Caki2 (cell line): ENCODE measurements around the gene CTRB2. TPM values are rescaled to one million over a fixed set of nuclear protein-coding genes. Genes with fewer than 3 reads are reported as not detected.

Experiments used
- DNase-seq: peaks from one replicate; pipeline ENCODE4 v3.0.0-alpha.2; 2015; ENCODE audit warnings: low read depth
- in situ Hi-C: cut with HindIII; loops from 2 replicates; pipeline ENCODE4 v1.10.0; 2016; ENCODE audit warnings: low sequenced_read_pairs, low pct_unique_long_range_greater_than_20kb, mixed read lengths
- total RNA-seq: library from RNA; depleted of rRNA; stranded (reverse); fragments of >200 nt; shearing (Covaris generic); gene quantifications from 2 replicates; pipeline ENCODE4 v1.2.3, GENCODE V29; 2014; ENCODE audit warnings: low replicate concordance; rRNA removed

CTRB2 gene
- total RNA-seq = not detected in 2 replicates

DNA sequence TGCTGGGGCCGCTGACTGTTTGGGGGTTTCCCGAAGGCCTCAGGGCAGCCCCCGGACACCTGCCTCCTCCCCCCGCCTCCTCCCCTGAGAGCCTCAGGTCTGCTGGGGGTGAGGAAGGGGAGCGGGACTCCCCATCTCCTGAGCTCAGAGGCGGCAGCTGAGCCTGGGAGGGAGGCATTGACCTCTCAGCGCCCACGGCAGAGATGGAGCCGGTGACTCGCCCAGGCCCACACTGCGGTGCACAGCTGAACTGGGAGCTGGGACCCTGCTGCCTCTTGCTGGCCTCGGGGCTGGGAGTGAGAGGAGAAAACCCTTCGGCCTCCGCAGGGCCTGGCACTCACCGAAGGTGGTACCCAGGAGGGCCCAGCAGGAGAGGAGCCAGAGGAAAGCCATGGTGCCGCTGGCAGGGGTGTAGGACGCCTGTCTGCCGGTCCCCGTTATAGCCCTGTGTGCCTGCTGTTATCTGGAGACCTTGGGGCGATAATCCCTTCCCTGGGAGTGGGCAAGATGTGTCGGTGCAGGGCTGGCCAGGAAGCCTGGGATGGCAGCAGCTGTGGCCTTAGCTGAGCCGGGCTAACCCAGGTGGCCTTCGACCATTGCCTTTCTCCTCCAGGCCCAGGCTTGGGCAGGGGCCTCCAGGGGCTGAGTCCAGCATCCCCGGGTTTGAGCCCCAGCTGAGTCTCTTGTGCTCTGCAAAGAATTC, at the start of gene CTRB2:
TSS of gene CTRB2 (minus strand) at position 413 of the 703 bp plus-strand sequence. CDS start at position 393, 20 bp downstream.
- no peak for DNase-seq
- in situ Hi-C loops = no loop called here

DNA sequence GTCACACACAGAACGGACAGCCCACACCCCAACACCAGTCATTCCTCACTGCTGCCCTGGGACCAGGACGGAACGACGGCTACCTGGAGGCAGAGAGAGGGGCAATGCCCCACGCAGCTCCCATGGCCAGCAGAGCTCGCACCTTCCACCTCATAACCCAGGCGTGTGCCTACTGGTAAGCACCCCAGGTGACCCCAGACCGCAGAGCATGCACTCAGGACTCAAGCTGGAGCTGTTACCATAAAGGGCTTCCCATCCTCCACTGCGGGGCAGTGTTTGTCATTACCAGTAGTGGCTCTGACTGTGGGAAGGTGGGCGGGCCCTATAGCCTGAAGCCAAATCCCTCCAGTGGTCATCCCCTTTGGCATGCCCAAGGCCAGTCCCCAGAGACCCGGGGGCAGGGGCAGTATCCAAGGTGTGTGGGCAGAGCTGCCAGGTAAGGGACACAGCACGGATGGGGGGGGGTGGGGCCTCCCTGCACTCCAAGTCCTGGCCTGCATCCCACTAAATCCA, 49.2 kb upstream of the CTRB2 start:
- in situ Hi-C loops = no loop called here
- no peak for DNase-seq

DNA sequence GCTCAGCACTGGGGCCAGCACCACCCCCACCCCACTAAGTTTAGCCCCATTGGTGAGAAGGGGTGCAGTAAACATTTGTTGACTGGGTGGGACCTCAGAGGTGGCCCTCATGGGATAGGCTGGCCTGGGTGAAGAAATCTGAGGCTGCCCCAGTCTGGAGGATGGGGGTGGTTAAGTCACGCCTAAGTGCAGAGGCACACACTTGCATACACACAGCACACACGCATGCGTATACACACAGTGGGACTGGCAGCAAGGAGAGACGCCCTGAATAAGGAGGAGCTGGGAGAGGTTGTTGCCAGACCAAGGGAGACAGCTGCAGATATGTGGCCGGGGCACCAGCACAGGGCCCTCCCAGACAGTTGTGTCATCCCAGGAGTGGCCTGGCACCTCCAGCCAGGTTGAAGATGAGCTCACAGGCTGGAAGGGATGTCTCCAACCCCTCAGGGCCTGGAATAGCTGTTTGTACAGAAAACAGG, 47.4 kb upstream of the CTRB2 start:
- DNase-seq = peak; percentile 92

DNA sequence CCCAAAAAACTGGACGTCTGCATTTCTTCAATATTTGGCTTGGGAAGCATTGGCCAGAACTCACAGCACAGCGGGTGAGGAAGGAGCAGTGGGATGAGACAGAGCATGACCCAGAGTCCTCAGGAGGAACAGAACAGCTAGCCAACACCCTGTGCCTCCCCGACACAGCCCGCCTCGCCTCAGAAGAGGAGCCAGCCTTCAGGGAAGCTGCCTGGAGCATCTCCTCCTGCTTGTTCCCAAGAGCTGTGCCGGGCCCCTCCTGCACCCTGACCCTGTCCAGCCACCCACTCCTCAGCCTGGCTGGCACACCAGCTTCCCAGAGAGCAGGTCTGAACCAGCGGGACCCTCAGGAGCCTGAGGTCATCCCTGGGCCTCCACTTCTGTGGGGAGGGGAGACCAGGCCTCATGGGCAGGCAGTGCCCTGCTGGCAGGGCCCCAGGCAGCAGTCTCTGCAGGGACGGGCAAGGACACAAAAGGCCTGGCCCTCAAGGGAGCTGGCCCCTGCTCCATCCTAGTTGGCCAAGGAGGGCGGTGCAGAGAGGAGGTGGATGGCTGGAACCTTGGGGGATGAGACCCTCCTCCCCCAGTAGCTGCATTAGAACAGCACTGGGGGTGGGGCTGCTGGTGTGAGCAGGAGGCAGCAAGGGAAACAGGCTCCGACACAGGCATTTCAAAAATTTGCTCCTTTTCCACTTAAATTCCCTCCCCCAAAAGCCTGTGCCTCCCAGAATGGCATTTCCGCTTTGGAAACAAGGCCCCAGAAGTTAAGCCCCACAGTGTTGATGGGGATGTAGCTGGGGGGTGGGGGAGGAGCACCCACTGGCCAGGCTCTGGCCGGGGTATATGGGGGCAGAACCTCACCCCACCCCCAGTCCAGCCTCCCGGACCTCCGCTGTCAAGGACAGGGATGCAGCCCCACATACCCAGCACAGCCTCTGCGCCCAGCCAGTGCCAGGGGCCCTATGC, 46.3 kb upstream of the CTRB2 start:
- in situ Hi-C loops = no loop called here
- DNase-seq = no peak

More for the DNA sequence above, 47.4 kb upstream of the CTRB2 start:
- in situ Hi-C loops = no loop called here

DNA sequence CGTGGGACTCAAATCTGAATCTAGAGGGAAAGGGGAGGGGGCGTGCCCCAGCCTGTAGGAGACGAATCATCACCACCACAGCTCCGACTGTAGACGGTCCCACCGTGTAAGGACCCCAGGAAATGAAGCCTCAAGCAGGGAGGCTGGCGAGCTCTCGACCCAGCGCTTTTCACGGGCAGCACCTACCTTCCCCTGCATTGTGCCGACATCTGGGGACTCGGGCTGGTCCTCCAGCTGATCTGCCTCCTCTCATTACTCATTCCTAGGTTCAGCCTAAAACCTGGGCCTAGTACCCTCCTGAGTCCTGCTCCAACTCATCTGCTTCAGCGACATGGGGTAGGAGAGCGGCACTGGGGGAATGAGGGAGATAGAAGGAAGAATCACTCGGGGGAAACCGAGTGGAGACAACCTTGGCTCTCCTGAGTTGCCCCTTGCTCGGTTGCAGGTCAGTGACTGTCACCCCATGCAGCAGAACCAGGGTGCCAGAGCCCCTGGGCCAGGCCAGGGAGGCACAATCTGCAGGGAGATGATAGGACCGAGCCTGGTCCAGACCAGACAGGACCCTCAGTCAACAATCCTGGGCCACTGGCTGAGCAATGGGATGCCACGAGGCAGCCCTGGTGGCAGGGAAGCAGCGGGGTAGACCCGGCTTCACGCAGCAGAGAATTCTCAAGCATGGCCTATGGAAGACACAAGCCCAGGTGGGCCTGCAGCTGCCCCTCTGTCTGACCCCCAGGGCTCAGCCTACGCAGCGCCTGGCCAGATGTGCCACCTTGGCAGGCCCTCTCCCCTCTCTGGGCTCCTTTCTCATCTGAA, 45.3 kb upstream of the CTRB2 start:
- DNase-seq = no peak
- in situ Hi-C loops = no loop called here

DNA sequence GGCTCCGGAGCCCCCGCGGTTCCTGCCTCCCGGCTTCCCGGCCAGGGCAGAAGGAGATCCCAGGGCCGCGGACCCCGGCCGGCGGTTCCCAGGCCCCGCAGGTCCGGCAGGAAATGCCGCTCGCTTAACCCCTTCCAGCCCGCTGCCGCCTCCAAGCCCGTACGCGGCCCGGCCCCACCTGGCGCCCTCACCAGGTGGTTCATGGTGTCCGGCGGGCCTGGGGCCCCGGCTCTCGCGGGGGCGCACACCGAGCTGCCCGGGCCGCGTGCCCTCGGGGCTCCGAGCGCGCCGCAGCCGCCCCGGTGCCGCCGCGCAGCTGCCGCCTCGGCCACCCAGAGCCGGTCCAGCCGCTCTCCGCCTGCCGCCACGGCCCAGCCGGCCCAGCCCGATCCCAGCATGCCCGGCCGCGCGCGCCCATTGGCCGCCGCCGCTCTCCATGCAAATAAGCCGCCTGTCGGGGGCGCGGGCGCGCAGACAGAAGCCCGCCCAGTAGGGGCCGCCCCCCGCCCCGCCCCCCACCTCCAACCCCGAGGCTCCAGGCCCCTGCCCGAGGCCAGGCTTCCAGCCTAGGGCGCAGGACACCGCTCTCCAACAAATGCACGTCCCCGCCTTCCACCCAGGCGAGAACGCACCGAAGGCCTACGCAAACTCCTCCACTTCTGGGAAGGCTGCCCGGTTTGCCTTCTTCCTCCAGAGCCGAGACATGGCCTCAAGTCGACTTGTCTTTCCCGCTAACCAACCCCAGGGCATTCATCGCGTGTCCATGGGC, 44.5 kb upstream of the CTRB2 start, which contains the start of gene BCAR1:
TSS of gene BCAR1 (minus strand) at position 345 of the 769 bp plus-strand sequence. CDS start at position 203, 142 bp downstream.
- in situ Hi-C loops = no loop called here
- peak; percentile 74 for DNase-seq

DNA sequence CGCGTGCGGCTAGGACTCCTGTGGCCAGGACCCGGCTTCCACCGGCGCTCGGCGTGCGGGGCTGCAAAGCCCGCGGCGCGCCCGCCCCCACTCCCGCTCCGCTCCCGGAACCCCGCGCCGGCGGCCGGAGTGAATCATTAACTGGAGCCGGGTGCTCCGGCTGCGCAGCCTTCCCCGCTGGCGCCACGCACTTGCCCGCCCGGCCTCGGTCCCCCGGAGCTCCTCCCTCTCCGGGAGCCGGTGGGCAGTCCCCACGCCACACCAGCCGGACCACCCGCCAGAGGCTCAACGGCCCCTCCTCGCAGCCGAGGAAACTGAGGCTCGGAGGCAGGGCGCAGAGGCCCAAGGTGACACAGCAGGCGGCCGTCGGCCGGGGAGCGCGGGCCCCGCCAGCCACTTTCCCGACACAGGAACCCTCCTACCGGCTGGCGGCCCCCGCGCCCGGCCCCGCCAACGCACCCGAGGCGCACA, 43.9 kb upstream of the CTRB2 start:
- in situ Hi-C loops = no loop called here
- peak; percentile 69 for DNase-seq

DNA sequence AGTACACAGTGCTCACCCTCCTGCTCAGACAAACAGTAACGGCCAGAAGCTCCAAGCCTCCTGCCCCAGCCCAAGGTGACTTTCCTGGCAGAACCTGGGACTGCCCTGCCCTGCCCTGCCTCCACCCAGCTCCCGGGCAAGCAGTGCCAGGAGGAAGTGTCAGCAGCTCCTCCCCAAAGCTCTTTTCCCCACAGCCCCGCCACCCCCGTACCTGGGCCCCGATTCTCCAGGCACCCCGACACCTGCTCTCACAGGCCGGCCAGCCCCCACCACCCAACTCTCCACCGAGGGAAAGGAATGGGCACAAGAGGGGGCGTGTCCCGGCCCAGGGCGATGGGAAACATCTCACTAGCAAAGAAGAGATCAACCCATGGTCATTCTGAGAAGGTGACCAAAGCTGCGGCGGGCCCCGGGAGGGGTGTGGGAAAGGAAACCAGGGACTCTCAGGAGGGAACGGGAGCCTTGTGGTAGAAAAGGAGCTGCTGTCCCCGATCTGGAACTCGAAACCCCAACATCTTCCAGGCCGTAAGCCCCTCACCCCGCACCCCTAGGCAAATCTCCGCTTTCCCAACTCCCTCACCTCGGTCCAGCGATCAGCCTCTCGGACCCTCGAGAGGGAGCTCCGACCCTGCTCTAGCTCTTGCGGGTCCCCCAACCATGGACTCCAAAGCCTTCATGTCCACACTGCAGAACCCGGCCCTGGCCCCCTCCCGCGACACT, 43.3 kb upstream of the CTRB2 start:
- in situ Hi-C loops = no loop called here
- no peak for DNase-seq

DNA sequence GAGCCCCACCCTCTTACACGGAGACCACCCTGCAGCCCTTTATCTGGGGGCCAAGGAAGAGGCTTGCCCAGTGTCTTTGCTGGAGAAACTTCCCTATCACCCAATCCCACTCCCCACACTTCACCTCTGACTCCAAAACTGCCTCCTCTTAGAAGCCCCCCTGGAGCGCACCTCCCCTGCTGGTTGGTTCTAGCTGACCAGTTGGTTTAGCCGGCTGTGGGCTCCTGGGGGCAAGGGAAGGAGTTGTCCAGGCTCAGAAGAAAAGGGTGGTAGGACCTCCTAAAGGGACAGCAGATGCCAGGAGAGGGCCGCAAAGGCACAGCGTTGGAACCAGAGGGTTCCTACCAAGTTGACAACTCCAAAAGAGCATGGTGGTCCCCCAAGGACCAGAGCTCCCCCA, 42.5 kb upstream of the CTRB2 start:
- in situ Hi-C loops = no loop called here

DNA sequence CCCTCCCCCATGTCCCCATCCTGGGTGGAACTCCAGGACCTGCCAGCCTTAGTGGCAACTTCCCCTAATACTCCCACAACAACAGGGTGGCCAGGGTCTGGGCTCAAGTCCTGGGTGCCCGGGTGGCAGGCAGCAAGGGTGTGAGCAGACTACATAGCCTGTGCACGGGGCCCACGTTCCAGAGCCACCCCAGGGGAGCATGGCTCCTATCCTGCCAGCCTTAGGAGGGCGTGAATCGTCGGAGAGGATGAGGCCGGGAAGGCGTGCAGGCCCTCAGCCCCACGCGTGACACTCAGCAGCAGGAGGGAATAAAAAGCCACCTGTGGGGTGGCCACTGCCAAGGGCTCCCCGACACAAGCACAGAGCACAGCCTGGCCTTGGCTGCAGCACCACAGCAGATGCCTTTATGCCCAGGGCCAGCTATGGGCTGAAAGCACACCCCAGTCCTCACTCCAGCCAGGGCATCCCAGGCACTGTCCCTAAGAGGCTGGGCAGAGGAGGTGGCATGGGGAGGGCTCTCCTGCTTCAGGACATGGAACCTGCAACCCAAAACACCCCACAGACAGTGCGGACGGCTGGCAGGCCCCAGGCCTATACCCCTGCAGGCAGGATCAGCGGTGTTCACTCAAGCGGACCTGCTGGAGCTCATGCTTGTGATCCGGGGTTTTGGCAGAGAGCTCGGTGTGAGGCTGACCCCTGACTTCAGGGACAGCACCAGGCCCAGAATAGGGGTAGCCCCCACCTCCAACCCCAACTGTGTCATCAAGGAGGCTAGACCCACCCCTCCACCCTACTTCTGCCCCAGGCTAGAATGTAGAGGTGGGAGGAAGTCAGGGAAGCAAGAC, 41.8 kb upstream of the CTRB2 start:
- DNase-seq = no peak
- in situ Hi-C loops = no loop called here

More for the DNA sequence above, 42.5 kb upstream of the CTRB2 start:
- no peak for DNase-seq

DNA sequence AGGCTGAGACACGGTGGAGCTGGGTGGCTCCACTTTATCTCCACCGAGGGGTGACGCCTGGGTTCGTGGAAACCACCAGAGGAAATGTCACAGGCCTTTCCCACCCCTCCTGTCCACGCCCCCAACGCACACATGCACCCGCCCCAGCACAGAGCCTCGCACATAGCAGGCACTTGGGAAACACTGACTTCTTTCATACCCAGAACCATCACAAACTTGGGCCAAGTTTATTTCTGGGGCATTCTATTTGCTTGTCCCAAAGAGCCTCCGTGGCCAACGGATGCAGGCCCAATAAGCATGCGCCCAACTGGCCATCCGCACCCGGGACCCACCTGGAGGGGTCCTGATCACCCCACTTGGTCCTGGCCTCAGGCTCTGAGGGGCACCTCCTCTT, 41.2 kb upstream of the CTRB2 start:
- in situ Hi-C loops = no loop called here
- no peak for DNase-seq

DNA sequence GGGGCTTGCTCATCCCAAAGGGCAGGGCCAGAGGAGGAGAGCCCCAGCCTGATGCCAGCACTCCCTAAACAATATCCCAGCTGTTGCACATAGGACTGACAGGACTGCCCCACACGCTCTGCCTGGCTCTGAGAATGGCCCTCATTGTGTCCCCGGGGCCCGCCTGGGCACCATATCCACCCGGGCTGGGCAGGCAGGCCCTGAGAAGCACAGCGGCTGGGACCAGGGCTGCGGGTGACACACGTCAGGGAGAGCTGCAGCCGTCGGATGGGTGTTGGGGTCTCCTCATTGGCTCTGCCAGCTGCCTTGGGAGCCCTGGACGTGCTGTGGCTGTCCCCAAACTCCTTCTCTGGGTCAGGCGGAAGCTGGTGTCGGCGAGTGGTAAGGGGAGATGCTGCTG, 40.3 kb upstream of the CTRB2 start:
- in situ Hi-C loops = no loop called here

DNA sequence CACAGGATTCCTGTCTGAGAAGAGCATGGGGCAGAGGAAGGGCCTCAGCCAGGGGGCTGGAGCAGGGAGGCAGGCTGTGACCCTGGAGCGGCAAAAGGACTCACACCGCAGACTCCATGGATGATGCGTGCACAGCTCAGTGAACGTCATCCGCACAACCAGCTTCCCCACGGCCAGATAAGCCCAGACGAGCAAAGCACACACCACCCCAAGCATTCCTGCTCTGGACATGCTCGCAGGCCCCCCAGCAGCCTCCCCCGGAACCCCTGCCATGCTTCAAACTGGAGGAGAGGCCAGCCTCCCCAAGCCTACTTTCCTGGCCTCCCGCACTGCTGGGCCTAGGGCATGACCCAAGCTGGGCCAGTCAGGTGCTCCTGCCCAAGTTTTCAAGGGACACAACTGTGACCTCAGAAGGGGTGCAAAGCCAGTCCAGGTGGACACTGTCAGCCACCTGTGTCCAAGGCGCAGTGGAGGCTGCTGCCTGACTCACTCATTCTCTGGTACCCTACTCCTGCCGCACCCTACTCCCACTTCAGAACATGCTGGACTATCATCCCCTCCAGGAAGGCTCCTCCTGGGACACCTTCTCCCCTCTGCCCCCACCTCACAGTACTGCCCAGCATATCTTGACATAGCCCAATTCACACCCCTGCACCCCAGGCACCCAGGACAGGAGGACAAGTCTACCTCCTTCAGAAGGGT, 39.7 kb upstream of the CTRB2 start:
- no peak for DNase-seq
- in situ Hi-C loops = no loop called here

More for the DNA sequence above, 40.3 kb upstream of the CTRB2 start:
- no peak for DNase-seq

DNA sequence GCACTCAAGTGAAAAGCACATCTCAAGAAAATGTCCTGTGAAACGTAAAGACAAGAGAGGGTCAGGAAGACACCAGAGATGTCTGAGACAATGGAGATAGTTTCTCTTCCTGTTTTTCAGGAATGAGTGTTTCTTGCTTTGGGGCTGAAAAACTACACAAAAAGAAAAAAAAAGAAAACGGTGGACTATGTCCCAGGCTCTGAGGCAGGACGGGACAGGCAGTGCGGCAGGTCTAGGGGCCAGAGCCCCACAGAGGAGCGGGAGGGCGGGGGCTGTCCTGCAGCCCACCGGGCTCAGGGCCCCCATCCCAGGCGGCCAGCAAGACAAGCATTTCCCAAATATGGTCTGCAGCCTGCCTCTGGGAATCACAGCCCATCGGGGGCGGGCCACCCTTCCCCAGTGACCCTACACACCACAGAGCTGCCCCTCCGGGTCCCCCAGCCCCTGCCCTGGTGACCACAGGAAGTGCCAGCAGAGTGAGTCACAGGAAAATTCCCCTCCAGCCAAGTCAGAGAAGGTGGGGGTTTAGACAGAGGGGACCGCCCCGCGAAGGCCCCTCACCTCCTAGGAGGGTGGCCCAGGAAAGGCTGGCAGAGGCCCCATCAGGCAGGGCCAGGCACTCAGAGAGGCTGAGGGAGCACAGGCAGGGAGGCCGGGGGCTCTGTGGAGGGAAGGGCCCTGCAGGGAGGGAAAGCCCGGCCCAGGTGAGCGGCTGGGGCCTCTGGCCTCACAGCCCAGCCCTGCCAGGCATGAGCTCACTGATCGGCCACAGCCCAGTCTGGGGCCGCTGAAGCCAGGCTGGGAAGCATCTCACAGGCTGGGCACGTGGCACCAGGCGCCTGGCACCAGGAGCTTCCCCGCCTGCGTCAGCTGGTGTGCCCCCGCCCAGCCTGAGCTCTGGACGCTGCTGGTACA, 38.1 kb upstream of the CTRB2 start:
- in situ Hi-C loops = no loop called here
- peak; percentile 99 for DNase-seq
